K562 (cell line): ENCODE measurements around the gene SRCIN1. TPM values are rescaled to one million over a fixed set of nuclear protein-coding genes. Genes with fewer than 3 reads are reported as not detected.

Experiments used
- DLX4 ChIP-seq: fragments of 250-450 bp; sonication (Bioruptor Pico); IDR thresholded peaks from 2 replicates; pipeline ENCODE4 v1.6.1; 2021; ENCODE audit warnings: mild to moderate bottlenecking
- HDAC2 ChIP-seq: fragments of 450-650 bp; IDR thresholded peaks from 2 replicates; pipeline ENCODE4 v1.6.1; 2016; ENCODE audit warnings: mild to moderate bottlenecking
- HMGN3 ChIP-seq: IDR thresholded peaks from 2 replicates; pipeline ENCODE4 v1.6.1; 2011; ENCODE audit warnings: borderline replicate concordance, low read depth, mild to moderate bottlenecking, mixed read lengths, low read length; ENCODE audit not compliant: insufficient read length; ENCODE audit errors: extremely low read depth
- JUNB ChIP-seq: fragments of 450-650 bp; formaldehyde crosslinking; conservative IDR thresholded peaks from 2 replicates; pipeline ENCODE4 v1.4.0; 2020; ENCODE audit warnings: mild to moderate bottlenecking
- MCM5 ChIP-seq: fragments of 450-650 bp; IDR thresholded peaks from 2 replicates; pipeline ENCODE4 v1.6.1; 2016; ENCODE audit warnings: low read depth
- PCBP1 ChIP-seq: fragments of 200-400 bp; formaldehyde crosslinking; IDR thresholded peaks from 2 replicates; pipeline ENCODE4 v1.6.1; 2018; ENCODE audit warnings: mild to moderate bottlenecking, low read depth, low read length; ENCODE audit not compliant: poor library complexity, severe bottlenecking
- POLR2H ChIP-seq: IDR thresholded peaks from 2 replicates; pipeline ENCODE4 v1.6.1; 2016; ENCODE audit warnings: missing genetic modification characterization, low read depth, mild to moderate bottlenecking, control low read depth, missing compliant biosample characterization, moderate library complexity
- POLR3G ChIP-seq: IDR thresholded peaks from 2 replicates; pipeline ENCODE4 v1.6.1; 2011; ENCODE audit not compliant: insufficient read length, insufficient replicate concordance; ENCODE audit errors: extremely low read depth
- PTTG1 ChIP-seq: fragments of 450-650 bp; IDR thresholded peaks from 2 replicates; pipeline ENCODE4 v1.6.1; 2016; ENCODE audit warnings: low read depth, mild to moderate bottlenecking, missing genetic modification characterization, missing compliant biosample characterization
- SMAD3 ChIP-seq: fragments of 450-650 bp; formaldehyde crosslinking; conservative IDR thresholded peaks from 2 replicates; pipeline ENCODE4 v1.4.0; 2020; ENCODE audit warnings: mild to moderate bottlenecking
- SMAD4 ChIP-seq: fragments of 250-450 bp; sonication (Bioruptor Pico); conservative IDR thresholded peaks from 2 replicates; pipeline ENCODE4 v1.8.0; 2021; ENCODE audit warnings: inconsistent platforms, mild to moderate bottlenecking, moderate library complexity
- SMARCC2 ChIP-seq: fragments of 450-650 bp; IDR thresholded peaks from 2 replicates; pipeline ENCODE4 v1.6.1; 2017; ENCODE audit warnings: antibody characterized with exemption, moderate library complexity, mild to moderate bottlenecking, low read depth
- TGIF2 ChIP-seq: sonication (generic); formaldehyde crosslinking; IDR thresholded peaks from 2 replicates; pipeline ENCODE4 v1.8.1; 2022; ENCODE audit warnings: mild to moderate bottlenecking, missing genetic modification reagents, moderate library complexity
- THAP12 ChIP-seq: fragments of 250-450 bp; sonication (Bioruptor Pico); IDR thresholded peaks from 2 replicates; pipeline ENCODE4 v1.9.0; 2021; ENCODE audit warnings: mild to moderate bottlenecking, inconsistent platforms
- U2AF2 ChIP-seq: fragments of 200-400 bp; formaldehyde crosslinking; optimal IDR thresholded peaks from 2 replicates; pipeline ENCODE3; 2017; ENCODE audit warnings: low read depth, mild to moderate bottlenecking, low read length
- XRCC4 ChIP-seq: IDR thresholded peaks from one replicate; pipeline ENCODE4 v1.6.1; 2011; ENCODE audit not compliant: insufficient read depth, insufficient read length; ENCODE audit errors: extremely low read depth
- XRCC5 ChIP-seq: fragments of 200-400 bp; formaldehyde crosslinking; IDR thresholded peaks from 2 replicates; pipeline ENCODE4 v1.6.1; 2017; ENCODE audit warnings: low read depth, mild to moderate bottlenecking, low read length
- ZNF143 ChIP-seq: sonication (generic); formaldehyde crosslinking; IDR thresholded peaks from 2 replicates; pipeline ENCODE4 v1.9.0; 2022; ENCODE audit warnings: mild to moderate bottlenecking, missing genetic modification reagents
- ZNF280A ChIP-seq: fragments of 450-650 bp; IDR thresholded peaks from 2 replicates; pipeline ENCODE4 v1.6.1; 2018; ENCODE audit warnings: mild to moderate bottlenecking, low read depth; ENCODE audit not compliant: partially characterized antibody
- ZNF507 ChIP-seq: conservative IDR thresholded peaks from 2 replicates; pipeline ENCODE4 v1.6.1; 2017; ENCODE audit warnings: missing genetic modification characterization, missing compliant biosample characterization
- ZNF655 ChIP-seq: fragments of 250-450 bp; sonication (Bioruptor Pico); IDR thresholded peaks from 2 replicates; pipeline ENCODE4 v1.5.0; 2021
- ZNF780A ChIP-seq: fragments of 250-450 bp; sonication (Bioruptor Pico); IDR thresholded peaks from 2 replicates; pipeline ENCODE4 v1.5.0; 2021; ENCODE audit warnings: mild to moderate bottlenecking
- polyA plus RNA-seq, 8 experiments: library from polyadenylated mRNA; depleted of rRNA in 4 of 8; stranded (reverse) in 5 of 8; unstranded in 3 of 8; fragments of >200 nt; fragmentation: Nextera tagmentation in 2 of 8; fragmentation: Illumina TruSeq in 1 of 8; extraction: Ambion mirVana in 2 of 8; extraction: Trizol in 1 of 8; gene quantifications; 2 replicates each; pipeline versions ENCODE4 v1.2.1 to v1.2.3, GENCODE V29; 2011 to 2014; ENCODE audit warnings: inconsistent platforms in 1 of 8, missing spikeins in 1 of 8
- total RNA-seq, 7 experiments: library from RNA; depleted of rRNA in 6 of 7; stranded (reverse); fragments of >200 nt in 6 of 7; fragmentation: Illumina TruSeq in 2 of 7; extraction: Trizol in 2 of 7; gene quantifications; 2 replicates each; pipeline versions ENCODE4 v1.2.1 to v1.2.3, GENCODE V29; 2011 to 2021; ENCODE audit warnings: low replicate concordance in 1 of 7

SRCIN1 gene
- total and polyA plus RNA-seq, 9 of the 15 experiments (the other 6 are each of a cell fraction or from before 2014, with no cell fraction given) = 0.09 to 0.33 (median 0.13) TPM; not detected in 6

- TF ChIP-seq THAP12 (CRISPR knock-in tag) (peak; percentile 62; the same call in 1 of the 2 replicates), MCM5 (no peak), SMAD3 (CRISPR knock-in tag) (no peak), XRCC5 (peak; percentile 78), U2AF2 (no peak), ZNF507 (tag) (no peak), ZNF143 (CRISPR knock-in tag) (peak; percentile 51; the same call in 1 of the 2 replicates), HMGN3 (peak; percentile 24), ZNF780A (no peak), ZNF655 (CRISPR knock-in tag) (no peak), HDAC2 (no peak), PTTG1 (tag) (no peak), SMARCC2 (no peak), ZNF280A (no peak), DLX4 (CRISPR knock-in tag) (no peak), TGIF2 (CRISPR knock-in tag) (no peak), POLR2H (tag) (no peak), SMAD4 (CRISPR knock-in tag) (no peak), POLR3G (no peak), PCBP1 (no peak), JUNB (CRISPR knock-in tag) (no peak), XRCC4 (no peak)
These were observed 47.7 kb downstream of the SRCIN1 start (continued) for GRCh38 chr17:38557836-38558727.
